IPS DF 4.7 (cell line): ENCODE measurements around the gene STIP1.

Experiments
- DNase-seq: peaks from one replicate; pipeline ENCODE4 v3.0.0-alpha.2; 2013; ENCODE audit warnings: low spot score; ENCODE audit errors: extremely low read depth

The STIP1 gene

DNA sequence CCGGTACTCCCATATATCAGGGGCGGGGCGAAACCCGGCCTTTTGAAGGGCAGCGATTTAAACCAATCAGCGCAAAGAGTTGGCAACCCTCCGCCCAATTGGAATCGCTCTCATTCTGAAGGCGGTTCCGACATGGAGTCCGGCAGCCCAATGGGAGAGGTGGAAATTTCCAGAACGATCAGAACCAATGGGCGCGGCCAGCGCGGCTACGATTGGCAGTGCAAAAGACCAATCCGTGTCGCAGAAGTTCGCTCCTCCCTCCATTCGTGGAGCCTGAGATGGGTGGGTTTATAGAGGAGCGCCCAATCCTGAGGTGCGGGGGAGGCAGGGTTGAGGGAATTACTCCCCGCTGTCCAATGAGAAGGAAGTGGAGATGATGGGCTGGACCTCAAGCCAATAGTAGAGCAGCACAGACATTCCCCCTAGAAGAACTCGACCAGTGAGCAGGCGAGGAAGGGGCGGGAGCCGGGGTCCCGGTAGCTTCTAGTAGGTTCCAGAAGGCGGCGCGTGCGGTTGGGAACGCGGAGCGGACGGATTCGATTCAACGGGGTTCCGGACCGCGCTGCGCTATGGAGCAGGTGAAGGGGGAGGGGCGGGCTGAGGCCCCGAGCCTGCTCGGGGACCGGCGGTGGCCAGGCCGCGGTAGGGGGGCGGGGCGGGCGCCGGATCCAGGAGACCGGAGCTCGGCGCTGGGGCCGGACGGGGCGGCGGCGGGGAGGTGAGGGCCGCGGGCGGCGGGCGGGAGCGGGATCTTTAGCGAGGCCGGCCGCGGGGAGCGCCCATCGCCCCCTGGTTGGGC lies at the start of gene STIP1:
Gene STIP1, plus strand, starts transcription at position 479 of the 799 bp plus-strand sequence. Its CDS starts 91 bp downstream, at position 570.
- peak; percentile 98 for DNase-seq

DNA sequence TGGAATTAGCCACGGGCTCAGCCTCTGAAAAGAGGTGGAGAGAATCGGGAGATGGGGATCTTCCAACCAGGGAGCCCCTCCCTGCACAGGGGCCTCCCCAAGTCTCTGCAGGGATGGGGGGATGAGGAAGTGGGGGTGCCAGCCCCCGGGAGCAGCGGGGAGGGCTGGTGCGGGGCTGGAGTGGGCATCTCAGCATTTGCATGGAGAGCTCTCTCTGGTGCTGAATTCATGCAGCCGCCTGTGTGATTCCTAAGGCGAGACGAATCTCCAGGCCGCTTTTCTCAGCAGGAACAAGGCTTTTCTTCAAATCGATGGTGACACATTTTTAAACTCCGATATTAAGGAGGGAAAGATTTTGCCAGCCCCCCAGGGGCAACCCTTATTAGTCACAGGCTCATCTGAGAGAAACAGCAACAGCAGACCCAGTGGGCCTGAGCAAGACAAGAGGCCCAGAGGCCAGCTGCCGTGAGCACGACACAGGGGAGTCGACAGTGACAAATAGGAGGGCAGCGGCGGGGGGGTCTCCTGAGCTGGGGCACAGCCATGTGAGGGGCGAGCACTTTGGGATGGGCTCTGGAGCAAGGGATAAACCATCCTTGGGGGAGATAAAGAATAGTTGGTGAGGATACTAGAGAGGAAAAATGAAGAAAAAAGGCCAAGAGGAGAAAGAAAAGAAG lies 49.1 kb upstream of the STIP1 start:
- no peak for DNase-seq

DNA sequence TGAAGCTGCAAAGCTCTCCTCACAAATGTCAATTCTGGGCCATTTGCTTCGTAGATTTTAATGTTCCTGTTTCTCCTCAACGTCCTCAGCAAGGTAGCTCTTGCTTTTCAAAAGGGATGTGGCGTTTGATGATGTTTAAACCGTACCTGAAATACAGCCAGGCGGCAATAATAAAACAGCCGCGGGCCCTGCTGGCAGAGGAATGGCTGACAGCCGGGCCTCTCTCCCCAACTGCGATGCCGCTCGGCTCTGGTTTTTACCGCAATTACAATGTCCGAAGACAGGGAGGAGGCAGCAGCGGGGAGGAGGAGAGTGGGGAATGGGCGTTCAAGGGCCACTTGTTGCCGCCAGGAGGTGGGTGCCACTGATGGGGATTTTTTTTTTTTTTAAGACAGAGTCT lies 47.6 kb upstream of the STIP1 start:
- DNase-seq: no peak

DNA sequence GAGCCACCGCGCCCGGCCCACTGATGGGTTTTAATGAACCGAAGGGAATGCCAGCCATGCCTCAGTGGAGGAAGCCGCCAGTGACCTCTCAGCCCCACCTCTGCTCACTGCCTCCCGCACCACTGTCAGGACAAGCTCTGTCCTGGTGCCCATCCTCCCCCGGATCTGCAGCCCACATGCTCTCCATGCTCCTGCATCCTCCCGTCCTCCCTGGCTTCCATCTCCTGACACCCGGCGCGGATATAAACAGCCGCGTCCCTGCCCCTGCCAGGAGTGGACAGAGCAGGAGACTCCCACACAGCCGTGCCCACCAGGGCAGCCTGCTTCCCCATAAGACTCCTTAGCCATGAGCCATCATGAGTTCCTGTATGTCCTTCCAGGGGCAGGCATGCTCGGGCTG lies 46.9 kb upstream of the STIP1 start:
- DNase-seq: no peak

DNA sequence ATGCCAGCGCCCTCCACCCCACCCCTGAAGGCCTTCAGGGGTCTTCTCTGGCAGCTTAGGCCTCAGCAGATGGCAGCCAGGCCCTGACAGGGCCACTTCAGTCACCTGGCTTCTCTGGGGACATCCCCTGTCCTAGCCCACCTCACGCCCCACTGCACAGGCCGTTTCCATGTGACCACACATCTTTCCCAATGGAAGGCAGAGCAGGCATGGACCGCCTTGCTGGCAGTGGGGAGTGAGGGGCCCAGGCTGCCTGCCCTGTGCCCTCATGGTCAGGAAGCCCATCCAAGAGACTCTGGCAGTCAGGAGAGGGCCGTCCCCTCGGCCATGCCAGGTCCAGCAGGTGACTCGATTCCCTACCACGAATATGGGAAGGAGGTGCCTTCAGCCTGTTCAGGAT lies 45.9 kb upstream of the STIP1 start:
- no peak for DNase-seq

DNA sequence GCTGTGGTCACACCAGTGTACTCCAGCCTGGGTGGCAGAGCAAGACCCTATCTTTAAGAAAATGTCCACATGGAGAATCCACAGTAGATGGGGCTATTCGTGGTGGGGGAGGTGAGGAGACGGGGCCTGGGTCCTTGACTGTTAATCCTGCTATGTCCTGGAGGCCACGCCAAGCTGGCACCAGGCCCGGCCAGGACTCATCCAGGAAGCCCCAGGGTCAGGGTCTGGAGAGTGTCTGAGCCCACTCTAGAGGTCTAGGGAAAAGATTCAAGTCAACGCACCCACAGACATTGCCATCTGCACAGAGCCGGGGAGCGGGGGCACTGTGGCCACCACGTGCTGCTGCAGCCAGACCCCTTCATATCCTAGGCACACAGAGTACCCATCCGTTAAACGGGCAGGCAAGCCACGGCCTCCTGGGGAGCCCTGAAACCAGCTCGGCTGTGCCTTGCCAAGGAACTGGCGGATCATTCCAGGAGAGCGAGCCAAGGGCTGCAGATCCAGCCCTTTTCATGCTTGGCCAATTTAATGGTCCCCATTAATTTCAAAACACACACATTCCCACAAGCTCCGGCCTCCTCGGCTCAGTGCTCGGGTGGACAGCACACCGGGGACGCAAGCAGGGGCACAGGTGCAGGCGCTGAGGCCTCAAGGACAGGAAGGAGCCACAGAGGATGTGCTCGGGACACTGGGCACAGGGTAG lies 44.7 kb upstream of the STIP1 start:
- DNase-seq: no peak

- DNase-seq: no peak
These were observed 41.1 kb upstream of the STIP1 start for GRCh38 chr11:64144587-64145472.

DNA sequence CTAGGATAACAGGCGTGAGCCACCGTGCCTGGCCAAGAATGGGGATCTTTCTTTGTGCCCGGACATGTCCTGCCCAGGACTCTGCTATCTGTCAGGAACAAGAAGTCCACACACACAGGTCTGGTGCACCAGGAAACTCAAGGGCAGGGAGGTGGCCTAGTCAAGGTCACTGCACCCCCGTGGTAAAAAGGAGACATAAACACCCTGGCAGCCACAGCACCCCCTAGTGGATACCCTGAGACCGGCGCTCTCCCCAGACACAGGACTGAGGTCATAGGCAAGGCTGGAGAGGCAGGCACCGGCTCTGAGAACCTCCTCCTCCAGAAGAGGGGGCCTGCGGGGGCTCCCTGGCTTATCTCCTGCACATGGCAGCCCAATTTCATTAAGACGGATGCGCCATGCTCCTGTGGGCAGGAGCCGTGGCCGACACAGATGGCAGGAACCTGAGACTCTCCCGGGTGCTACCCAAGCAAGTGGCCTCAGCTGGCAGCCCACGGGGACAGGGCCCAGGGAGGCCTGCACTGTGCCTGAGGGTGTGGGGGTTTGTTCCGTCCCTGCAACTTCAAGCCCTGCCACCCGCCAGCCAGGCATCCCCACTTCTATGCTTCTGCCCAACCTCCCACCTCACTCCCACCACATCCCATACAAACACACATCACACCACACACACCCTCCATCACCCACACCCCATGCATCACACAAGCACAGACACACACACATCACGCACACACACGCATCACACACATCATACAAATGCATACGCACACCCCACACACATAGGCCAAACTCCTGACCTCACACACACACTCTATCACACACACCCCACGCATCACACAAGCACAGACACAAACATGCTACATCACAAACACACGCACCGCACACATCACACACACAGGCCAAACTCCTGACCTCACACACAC lies 39.7 kb upstream of the STIP1 start:
- no peak for DNase-seq

DNA sequence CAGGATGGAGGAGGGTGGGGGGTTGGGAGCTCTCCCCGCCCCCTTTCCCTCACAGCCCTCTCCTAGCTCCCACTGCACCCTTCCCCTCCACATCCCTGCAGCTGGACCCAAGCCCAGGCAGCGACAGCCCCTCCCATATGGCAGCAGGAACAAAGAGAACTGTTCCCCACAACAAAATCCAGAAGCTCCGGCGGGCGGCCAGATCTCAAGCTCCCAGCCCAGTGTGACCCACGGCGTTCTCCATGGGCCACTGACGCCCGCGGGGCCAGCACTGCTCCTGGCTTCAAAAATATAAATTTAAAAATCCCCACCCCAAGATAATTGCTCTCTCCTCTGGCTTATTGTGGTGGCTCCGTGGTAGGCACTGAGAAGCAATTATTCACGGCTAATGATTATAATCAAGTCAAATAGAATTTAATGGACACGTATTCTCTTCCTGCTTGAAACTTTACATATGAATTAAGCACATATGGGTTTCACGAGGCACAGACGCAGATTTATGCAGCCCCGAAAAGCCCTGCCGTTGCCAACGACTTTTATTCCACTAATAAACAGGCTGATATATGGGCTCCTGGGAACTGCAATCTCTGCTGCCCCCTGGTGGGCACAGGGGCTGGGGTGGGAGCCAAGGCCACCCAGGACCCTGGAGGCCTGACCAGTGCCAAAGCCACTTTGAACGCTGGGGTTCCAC lies 37.6 kb upstream of the STIP1 start:
- DNase-seq: no peak

DNA sequence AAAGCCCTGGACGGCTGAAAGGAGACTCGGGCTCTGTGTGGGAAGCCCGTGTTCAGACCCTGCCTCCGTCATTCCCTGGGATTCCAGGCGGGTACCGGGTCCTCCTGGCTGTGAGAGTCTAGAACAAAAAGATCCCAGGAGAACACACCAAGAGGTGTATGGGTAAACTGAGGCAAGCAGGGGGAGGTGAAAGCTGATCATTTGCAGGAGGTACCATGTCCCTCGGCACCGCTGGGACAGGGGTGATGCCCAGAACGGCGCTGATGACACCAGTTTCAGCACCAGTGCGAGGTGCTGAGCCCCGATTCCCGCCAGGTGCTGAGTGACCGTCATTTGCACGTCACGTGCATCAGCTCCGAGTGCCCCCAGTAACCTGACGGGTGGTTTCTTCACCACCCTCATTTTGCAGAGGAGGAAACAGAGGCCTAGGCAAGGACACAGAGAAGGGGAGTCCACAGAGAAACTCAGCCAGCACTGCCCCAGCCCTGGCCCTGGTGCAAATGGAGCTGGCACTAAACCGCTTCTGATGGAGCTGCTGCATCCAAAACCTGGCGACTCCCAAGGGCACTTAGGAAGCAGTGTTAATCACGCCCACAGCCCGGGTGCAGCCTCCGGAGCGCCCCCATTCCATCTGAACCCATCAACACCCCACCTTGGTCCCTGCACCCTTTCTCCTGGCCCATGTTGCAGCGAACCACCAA lies 36.9 kb upstream of the STIP1 start:
- no peak for DNase-seq

DNA sequence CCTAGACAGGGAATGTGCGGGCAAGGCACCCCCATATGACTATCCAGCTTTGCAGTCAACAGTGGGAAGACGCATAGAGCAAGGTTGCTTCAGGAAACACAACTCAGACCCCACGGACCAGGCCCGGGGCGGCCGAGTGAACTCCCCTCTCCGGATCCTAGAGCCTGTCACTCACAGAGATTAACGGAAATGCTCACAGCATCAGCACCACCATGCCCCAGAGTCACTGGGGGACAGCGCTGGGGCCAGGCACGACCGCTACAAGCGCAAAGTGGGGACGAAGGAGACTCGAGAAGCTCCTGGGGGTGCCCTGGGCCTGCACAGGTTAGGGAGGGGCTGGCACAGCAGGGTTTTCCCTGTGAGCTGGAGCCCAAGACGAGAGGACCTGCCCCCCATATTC lies 35.9 kb upstream of the STIP1 start:
- no peak for DNase-seq

DNA sequence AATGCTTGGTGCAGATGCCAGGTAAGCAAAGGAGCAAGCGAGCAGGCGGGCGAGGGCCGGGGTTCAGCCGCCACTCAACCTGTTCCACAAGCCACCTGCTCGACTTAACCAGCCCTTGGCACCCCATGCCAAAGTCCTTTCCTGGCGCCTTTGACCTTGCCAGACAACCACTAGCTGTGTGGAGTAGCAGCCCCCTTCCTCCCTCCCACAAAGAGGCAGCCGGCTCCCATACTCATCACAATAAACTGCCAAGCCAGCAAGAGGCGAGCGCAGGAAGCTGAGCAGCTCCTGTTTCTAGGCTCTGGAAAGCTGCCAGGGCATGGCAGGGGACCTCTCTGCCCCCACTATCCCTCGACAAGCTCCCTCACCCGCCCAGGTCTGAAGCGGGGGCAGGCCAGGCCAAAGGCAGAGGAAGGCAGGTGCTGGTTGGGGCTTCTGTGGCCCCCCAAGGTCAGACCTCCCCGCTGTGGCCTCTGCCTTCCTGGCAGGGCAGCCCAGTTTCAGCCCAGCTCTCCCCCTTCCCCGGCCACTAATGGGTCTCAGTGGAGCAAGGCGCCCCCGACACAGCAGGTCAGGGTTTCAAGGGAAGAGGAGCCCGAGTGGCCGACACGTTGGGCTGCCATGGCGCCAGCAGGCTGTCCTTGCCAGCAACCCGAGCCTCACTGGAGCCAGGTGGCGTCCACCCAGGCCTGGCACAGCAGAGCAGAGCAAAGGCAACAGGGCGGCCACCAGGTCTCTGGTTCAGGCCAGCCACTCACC lies 35.3 kb upstream of the STIP1 start:
- no peak for DNase-seq

- DNase-seq: no peak
These were observed 34.6 kb upstream of the STIP1 start for GRCh38 chr11:64151337-64151736.

GRCh38 chr11:64152841-64153691 lies 32.9 kb upstream of the STIP1 start:
- no peak for DNase-seq

GRCh38 chr11:64153812-64154211 lies 32.2 kb upstream of the STIP1 start:
- DNase-seq: no peak

DNA sequence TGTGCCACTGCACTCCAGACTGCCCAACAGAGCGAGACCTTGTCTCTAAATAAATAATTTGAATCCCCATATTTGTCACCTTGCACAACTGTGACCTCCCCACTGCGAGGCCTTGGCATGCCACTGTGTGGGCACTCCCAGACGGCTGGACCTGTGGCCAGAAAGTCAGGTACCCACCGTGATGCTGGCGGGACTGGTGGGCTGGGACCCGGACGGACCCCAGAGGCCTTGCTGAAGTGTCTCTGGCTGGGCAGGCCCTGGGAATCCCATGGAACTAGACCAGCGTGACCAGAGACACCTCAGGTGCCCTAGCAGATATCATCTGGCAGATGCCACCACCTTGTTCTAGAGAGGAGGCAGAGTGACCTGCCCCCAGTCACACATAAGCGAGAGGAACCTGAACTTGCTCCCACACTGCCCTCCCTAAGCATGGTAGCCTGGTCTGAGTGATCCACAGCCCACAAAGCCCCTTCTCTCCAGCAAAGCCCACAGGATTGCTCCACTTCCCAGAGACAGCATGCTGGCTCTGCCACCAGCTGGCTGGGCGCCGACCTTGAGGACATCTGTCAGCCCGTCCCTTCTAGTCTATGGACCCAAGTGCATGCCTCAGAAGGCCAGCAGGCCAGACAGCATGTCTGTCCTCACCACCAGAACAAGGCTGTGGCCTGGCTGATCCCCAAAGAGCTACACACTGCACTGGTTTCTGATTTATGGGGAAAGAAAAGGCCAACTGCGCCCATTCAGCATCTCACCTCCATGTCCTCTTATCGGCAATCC lies 29.5 kb upstream of the STIP1 start:
- no peak for DNase-seq
